IPS DF 6.9 (cell line): ENCODE data around the gene LRRC74B.

ENCODE experiments used
- DNase-seq: peaks from one replicate; pipeline ENCODE4 v3.0.0-alpha.2; 2013; ENCODE audit warnings: low read depth, low spot score
- H3K27ac ChIP-seq: one replicate; pipeline ENCODE4 v1.5.1; 2013; ENCODE audit warnings: low read length, control low read depth
- H3K27me3 ChIP-seq: 2 replicates; pipeline ENCODE4 v1.6.1; 2013; ENCODE audit warnings: mild to moderate bottlenecking, low read length; ENCODE audit not compliant: control insufficient read depth, insufficient read depth
- H3K36me3 ChIP-seq: 2 replicates; pipeline ENCODE4 v1.6.1; 2013; ENCODE audit warnings: low read length; ENCODE audit not compliant: control insufficient read depth, insufficient read depth
- H3K4me1 ChIP-seq: 2 replicates; pipeline ENCODE4 v1.6.1; 2013; ENCODE audit warnings: low read length; ENCODE audit not compliant: control insufficient read depth, insufficient read depth
- H3K4me3 ChIP-seq: 2 replicates; pipeline ENCODE4 v1.5.1; 2013; ENCODE audit warnings: mild to moderate bottlenecking, low read length
- H3K9me3 ChIP-seq: 2 replicates; pipeline ENCODE4 v1.6.1; 2013; ENCODE audit warnings: low read length, inconsistent platforms; ENCODE audit not compliant: control insufficient read depth, insufficient read depth
- WGBS: extraction: QIAGEN DNeasy Blood & Tissue Kit; methylation state at CpG from one replicate; pipeline ENCODE4 v1.1.7; 2013; ENCODE audit warnings: mixed read lengths, missing lambda C conversion rate; ENCODE audit not compliant: insufficient read length, insufficient coverage; 5-methylcytosine and 5-hydroxymethylcytosine counted together

LRRC74B gene

GRCh38 chr22:21015466-21016006 is 30.2 kb upstream of the LRRC74B start:
- no peak overlapping the region for H3K4me3 ChIP-seq
- H3K27ac ChIP-seq: no peak overlapping the region
- H3K9me3 ChIP-seq: no peaks in the 10 kb centered on the region
- H3K36me3 ChIP-seq: no peaks in the 10 kb centered on the region
- no CpG with 5 or more reads among the region's 10 CpGs for WGBS
- DNase-seq: no peak
- peaks cover 2% of the 10 kb centered on the region; the same call in 1 of the 2 replicates for H3K4me1 ChIP-seq
- H3K27me3 ChIP-seq: no peaks in the 10 kb centered on the region

GRCh38 chr22:21016644-21017420 is 28.9 kb upstream of the LRRC74B start:
- Histone ChIP-seq H3K27me3 (no peaks in the 10 kb centered on the region), H3K27ac (no peak overlapping the region), H3K4me3 (no peak overlapping the region), H3K36me3 (no peaks in the 10 kb centered on the region), H3K9me3 (no peaks in the 10 kb centered on the region), H3K4me1 (no peaks in the 10 kb centered on the region)
- no CpG with 5 or more reads among the region's 13 CpGs for WGBS
- no peak for DNase-seq

- WGBS: no CpG with 5 or more reads among the region's 4 CpGs
These were observed 27.4 kb upstream of the LRRC74B start for GRCh38 chr22:21018314-21018713.

GRCh38 chr22:21020802-21021429 is 24.8 kb upstream of the LRRC74B start:
- no peaks in the 10 kb centered on the region for H3K9me3 ChIP-seq
- no peaks in the 10 kb centered on the region for H3K4me1 ChIP-seq
- H3K4me3 ChIP-seq: no peak overlapping the region
- no peak overlapping the region for H3K27ac ChIP-seq
- H3K36me3 ChIP-seq: no peaks in the 10 kb centered on the region
- no peaks in the 10 kb centered on the region for H3K27me3 ChIP-seq
- no CpG with 5 or more reads among the region's 7 CpGs for WGBS
- no peak for DNase-seq

More at GRCh38 chr22:21018314-21018713, 27.4 kb upstream of the LRRC74B start:
- Histone ChIP-seq H3K27ac (no peak overlapping the region), H3K4me1 (no peaks in the 10 kb centered on the region), H3K4me3 (no peak overlapping the region), H3K36me3 (no peaks in the 10 kb centered on the region), H3K9me3 (no peaks in the 10 kb centered on the region), H3K27me3 (no peaks in the 10 kb centered on the region)
- DNase-seq: no peak

GRCh38 chr22:21022507-21022906 is 23.2 kb upstream of the LRRC74B start:
- H3K4me1 ChIP-seq: no peaks in the 10 kb centered on the region
- no peak overlapping the region for H3K4me3 ChIP-seq
- no peaks in the 10 kb centered on the region for H3K27me3 ChIP-seq
- H3K36me3 ChIP-seq: no peaks in the 10 kb centered on the region
- WGBS: no CpG with 5 or more reads among the region's 10 CpGs
- H3K9me3 ChIP-seq: no peaks in the 10 kb centered on the region
- DNase-seq: no peak
- H3K27ac ChIP-seq: no peak overlapping the region

GRCh38 chr22:21022955-21023614 is 22.7 kb upstream of the LRRC74B start:
- no peak overlapping the region for H3K4me3 ChIP-seq

GRCh38 chr22:21025266-21025665 is 20.5 kb upstream of the LRRC74B start:
- DNase-seq: no peak
- no CpG with 5 or more reads among the region's 8 CpGs for WGBS
- H3K4me1 ChIP-seq: 0 out of 2 replicates have a peak, but pooled peaks cover 3% of the 10 kb centered on the region
- no peaks in the 10 kb centered on the region for H3K27me3 ChIP-seq
- no peaks in the 10 kb centered on the region for H3K9me3 ChIP-seq
- H3K4me3 ChIP-seq: no peak overlapping the region
- no peaks in the 10 kb centered on the region for H3K36me3 ChIP-seq
- no peak overlapping the region for H3K27ac ChIP-seq

More at GRCh38 chr22:21022955-21023614, 22.7 kb upstream of the LRRC74B start:
- H3K27ac ChIP-seq: no peak overlapping the region
- H3K27me3 ChIP-seq: no peaks in the 10 kb centered on the region
- H3K36me3 ChIP-seq: no peaks in the 10 kb centered on the region
- DNase-seq: no peak
- no peaks in the 10 kb centered on the region for H3K4me1 ChIP-seq
- no CpG with 5 or more reads among the region's 13 CpGs for WGBS
- no peaks in the 10 kb centered on the region for H3K9me3 ChIP-seq

- no peak overlapping the region for H3K4me3 ChIP-seq
- H3K27ac ChIP-seq: no peak overlapping the region
- no peaks in the 10 kb centered on the region for H3K9me3 ChIP-seq
- no peaks in the 10 kb centered on the region; the same call in 1 of the 2 replicates for H3K27me3 ChIP-seq
- 0 out of 2 replicates have a peak, but pooled peaks cover 3% of the 10 kb centered on the region for H3K4me1 ChIP-seq
- no peak for DNase-seq
- H3K36me3 ChIP-seq: no peaks in the 10 kb centered on the region
- WGBS: no CpG with 5 or more reads among the region's 27 CpGs
These were observed 19.7 kb upstream of the LRRC74B start for GRCh38 chr22:21025763-21026755.

GRCh38 chr22:21026783-21027692 is 18.7 kb upstream of the LRRC74B start:
- peaks cover 4% of the 10 kb centered on the region; the same call in 1 of the 2 replicates for H3K27me3 ChIP-seq
- no peaks in the 10 kb centered on the region for H3K36me3 ChIP-seq
- no peak overlapping the region for H3K4me3 ChIP-seq
- H3K27ac ChIP-seq: no peak overlapping the region
- no peak for DNase-seq
- H3K4me1 ChIP-seq: 0 out of 2 replicates have a peak, but pooled peaks cover 3% of the 10 kb centered on the region
- H3K9me3 ChIP-seq: no peaks in the 10 kb centered on the region
- WGBS: no CpG with 5 or more reads among the region's 14 CpGs
